RWPE1 (cell line): Measurements from ENCODE around the gene CACNA2D3.

Experiments used
- CTCF ChIA-PET: fragments of 350-600 bp; sonication (Branson Sonifier 250); formaldehyde crosslinking; extraction: SDS; loops from one replicate; lab custom pipeline; 2021; lab: Yijun Ruan, JAX
- POLR2A ChIA-PET: fragments of 400-600 bp; formaldehyde crosslinking; extraction: SDS; loops from one replicate; lab custom pipeline; 2020; ENCODE audit warnings: antibody characterized with exemption; ENCODE audit not compliant: low non-redundant PET; lab: Yijun Ruan, JAX
- DNase-seq: peaks from one replicate; pipeline ENCODE4 v3.0.0; 2012; ENCODE audit warnings: low spot score
- H3K27ac ChIP-seq: fragments of 450-650 bp; 2 replicates; pipeline ENCODE4 v1.5.1; 2017
- CTCF ChIP-seq: fragments of 450-650 bp; conservative IDR thresholded peaks from 2 replicates; pipeline ENCODE4 v1.5.1; 2017; ENCODE audit warnings: low read depth, mild to moderate bottlenecking

Gene CACNA2D3

DNA sequence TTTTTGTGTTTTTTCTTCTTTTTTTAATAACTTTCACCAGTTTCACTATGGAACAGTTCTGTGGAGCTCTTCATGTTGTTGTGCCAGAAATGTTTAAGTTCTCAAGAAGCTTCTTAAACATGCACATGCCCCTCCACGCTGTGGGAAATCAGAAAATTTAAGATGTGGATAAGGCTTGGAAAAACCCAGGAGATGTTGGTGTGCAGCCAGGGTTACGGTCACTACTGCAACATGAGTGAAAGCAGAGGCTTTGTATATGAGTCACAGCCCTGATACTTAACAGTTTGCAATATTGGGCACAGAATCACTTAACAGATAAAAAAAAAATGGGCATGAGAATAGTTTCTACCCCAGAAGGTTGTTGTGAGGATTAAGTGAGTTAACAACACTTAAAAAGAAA, 405.6 kb downstream of the CACNA2D3 start:
- POLR2A ChIA-PET: no interaction called here
- no peak for DNase-seq

GRCh38 chr3:54528668-54529067, 406.3 kb downstream of the CACNA2D3 start:
- no peak overlapping the region for H3K27ac ChIP-seq
- ChIA-PET CTCF (no interaction called here), POLR2A (no interaction called here)
- no peak for TF ChIP-seq CTCF
- no peak for DNase-seq

More for the DNA sequence above, 405.6 kb downstream of the CACNA2D3 start:
- H3K27ac ChIP-seq: no peak overlapping the region
- CTCF ChIA-PET: no interaction called here
- TF ChIP-seq CTCF: no peak

GRCh38 chr3:54530091-54530490, 407.7 kb downstream of the CACNA2D3 start:
- no peak for TF ChIP-seq CTCF
- DNase-seq: no peak
- CTCF ChIA-PET: no interaction called here
- POLR2A ChIA-PET: no interaction called here
- no peak overlapping the region for H3K27ac ChIP-seq

DNA sequence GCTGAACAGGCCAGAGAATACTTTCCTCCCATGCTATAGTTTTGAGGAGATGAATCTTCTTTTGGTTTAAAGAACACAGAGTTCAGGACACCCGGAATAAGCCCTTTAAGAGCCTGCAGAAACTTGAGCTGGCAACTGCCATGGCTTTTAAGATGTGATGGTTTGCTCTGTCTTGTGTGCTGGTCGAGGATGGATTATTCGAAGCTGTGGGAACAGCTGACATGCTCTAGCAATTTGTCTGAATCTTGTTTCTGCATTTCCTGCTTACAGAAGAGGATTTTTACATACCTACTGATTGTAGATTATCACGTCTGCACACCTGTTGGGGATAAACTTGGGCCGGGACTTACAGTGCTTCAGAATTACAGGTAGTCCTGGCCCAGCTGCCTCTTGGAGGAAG, 408.6 kb downstream of the CACNA2D3 start:
- POLR2A ChIA-PET: no interaction called here
- TF ChIP-seq CTCF: no peak
- DNase-seq: no peak
- no peak overlapping the region for H3K27ac ChIP-seq
- CTCF ChIA-PET: interaction anchor here (0.7 kb wide), 1 partner anchor 157 kb away, joined by 4 read pairs; no protein-coding TSS in a partner anchor

- no peak for TF ChIP-seq CTCF
- CTCF ChIA-PET: no interaction called here
- H3K27ac ChIP-seq: no peak overlapping the region
- POLR2A ChIA-PET: no interaction called here
- DNase-seq: no peak
Observed at GRCh38 chr3:54531741-54532140, 409.4 kb downstream of the CACNA2D3 start.

DNA sequence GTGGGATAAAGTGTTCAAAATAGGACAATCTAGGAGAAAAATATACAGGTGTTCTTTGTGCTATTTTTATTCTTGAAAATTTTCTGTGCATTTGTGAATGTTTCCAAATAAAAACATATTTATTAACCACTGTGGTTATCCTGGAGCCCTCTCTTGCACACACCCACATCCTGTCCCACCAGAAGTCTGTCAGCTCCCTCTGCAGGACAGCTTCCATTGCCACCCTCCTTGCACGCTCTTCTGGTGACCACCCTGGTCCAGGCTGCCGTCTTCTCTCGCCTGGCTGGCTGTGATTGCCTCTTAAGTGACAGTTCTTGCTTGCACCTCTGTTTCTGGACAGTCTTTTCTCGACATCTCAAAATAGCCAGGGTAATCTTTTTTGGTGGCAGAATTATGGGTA, 411.5 kb downstream of the CACNA2D3 start:
- TF ChIP-seq CTCF: no peak
- no peak for DNase-seq
- CTCF ChIA-PET: no interaction called here
- H3K27ac ChIP-seq: no peak overlapping the region
- POLR2A ChIA-PET: no interaction called here
